Heart right ventricle (tissue), 16 donors: Measurements from ENCODE around the gene HDAC8. TPM values are rescaled to one million over a fixed set of nuclear protein-coding genes. Genes with fewer than 3 reads are reported as not detected.

ENCODE experiments used
- ATAC-seq, 8 donors: fragments of 200-7000 bp; cut with Tn5 transposase; one replicate each; pipeline ENCODE4 v1.9.1; 2020; ENCODE audit warnings: mild to moderate bottlenecking in 8 of 8, moderate library complexity in 8 of 8, moderate number of reproducible peaks in 1 of 8
- DNase-seq, 2 donors: peaks; one replicate each; pipeline ENCODE4 v3.0.0-alpha.2; 2020
- H3K27ac ChIP-seq, 10 donors: fragments of 200-600 bp; sonication (generic) in 2 of 10; one replicate each; pipeline versions ENCODE4 v1.5.0 to v1.8.0; 2020 to 2022; ENCODE audit warnings: mild to moderate bottlenecking in 3 of 10
- H3K27me3 ChIP-seq, 7 donors: fragments of 200-600 bp; one replicate each; pipeline ENCODE4 v1.8.0; 2021 to 2022; ENCODE audit warnings: mild to moderate bottlenecking in 2 of 7
- H3K36me3 ChIP-seq, 9 donors: fragments of 200-600 bp; sonication (generic) in 1 of 9; one replicate each; pipeline versions ENCODE4 v1.5.0 to v1.8.0; 2020 to 2022; ENCODE audit warnings: mild to moderate bottlenecking in 2 of 9
- H3K4me1 ChIP-seq, 9 donors: fragments of 200-600 bp; sonication (generic) in 1 of 9; one replicate each; pipeline versions ENCODE4 v1.5.0 to v1.8.0; 2020 to 2022; ENCODE audit warnings: mild to moderate bottlenecking in 4 of 9
- H3K4me3 ChIP-seq, 10 donors: fragments of 200-600 bp; sonication (generic) in 2 of 10; one replicate each; pipeline versions ENCODE4 v1.5.0 to v1.8.0; 2020 to 2022; ENCODE audit warnings: mild to moderate bottlenecking in 7 of 10, moderate library complexity in 2 of 10
- H3K9me3 ChIP-seq, 11 donors: fragments of 200-600 bp in 10 of 11; sonication (generic) in 2 of 11; one replicate each; pipeline versions ENCODE4 v1.5.0 to v1.8.0; 2013 to 2022; ENCODE audit warnings: mild to moderate bottlenecking in 2 of 11, control low read depth in 1 of 11, moderate library complexity in 1 of 11
- WGBS, 2 donors: extraction: QIAGEN DNeasy Blood & Tissue Kit; methylation state at CpG; one replicate each; pipeline ENCODE4 v1.1.7; 2013; ENCODE audit warnings: inconsistent platforms in 1 of 2; 5-methylcytosine and 5-hydroxymethylcytosine counted together
- intact Hi-C, 10 donors: fragments of 100-400 bp; cut with DNase I; formaldehyde crosslinking; loops; one replicate each; pipeline versions ENCODE4 v1.11.1 to v1.14.2; 2022
- polyA plus RNA-seq, 2 donors: library from polyadenylated mRNA; stranded (reverse); fragments of 200-250 nt; gene quantifications; one replicate each; pipeline ENCODE4 v1.2.3, GENCODE V29; 2013
- total RNA-seq, 10 donors: library from RNA; stranded (reverse); fragmentation: NEBNext Ultra II Directional in 3 of 10; extraction: Animal tissue kit (Norgen Biotek cat#: 25700) in 3 of 10; gene quantifications; one replicate each; pipeline versions ENCODE4 v1.2.1 to v1.2.4, GENCODE V29; 2021 to 2023
- TF ChIP-seq, protein P1 (sequence below), 9 donors: fragments of 200-600 bp; sonication (generic) in 2 of 9; IDR thresholded peaks; one replicate each; pipeline versions ENCODE4 v1.5.0 to v1.8.0; 2021 to 2022; ENCODE audit warnings: antibody characterized with exemption in 9 of 9, mild to moderate bottlenecking in 5 of 9, moderate library complexity in 1 of 9
- donor health status: Arrhythmogenic right ventricular cardiomyopathy.
- donor health status: ischemic (EF 13 %, LVEDD 7.1; RV severe dilation, severe dysfunction).
- donor health status: healthy with polysubstance abuse.
- donor health status: DM: no; HTN: yes; CAD: no.
- donor health status: DM: no; HTN: no; CAD: no.
- donor health status: ischemic (EF 25% LVEDD 6.9; RV normal size, moderate dysfunction).
- donor health status: ischemic (EF 25% LVEDD 5.7; RV mildly dilated, moderate dysfunction).
- donor health status: healthy.
- donor health status: DM: yes; HTN: yes; CAD: no.
- donor health status: Ischemic cardiomyopathy.
- donor health status: ischemic (EF 35%, LVEDD 5.7; RV mildly dilated, moderate dysfunction).
- donor health status: nonischemic (EF 11% LVEDD 7.7; RV severe dilation, severe dysfunction).
- donor health status: DM: yes; HTN: yes; CAD: no.
- donor health status: PGD.
- donor health status: ischemic (EF 29% LVEDD 5.4; RV normal size, mild dysfunction).
- donor health status: nonischemic (EF 23%, LVEDD 6.1; RV moderate dilation, normal function).

Gene HDAC8
- total and polyA plus RNA-seq, 12 donors, result 15.9 to 48.1 (median 19.5) TPM

DNA sequence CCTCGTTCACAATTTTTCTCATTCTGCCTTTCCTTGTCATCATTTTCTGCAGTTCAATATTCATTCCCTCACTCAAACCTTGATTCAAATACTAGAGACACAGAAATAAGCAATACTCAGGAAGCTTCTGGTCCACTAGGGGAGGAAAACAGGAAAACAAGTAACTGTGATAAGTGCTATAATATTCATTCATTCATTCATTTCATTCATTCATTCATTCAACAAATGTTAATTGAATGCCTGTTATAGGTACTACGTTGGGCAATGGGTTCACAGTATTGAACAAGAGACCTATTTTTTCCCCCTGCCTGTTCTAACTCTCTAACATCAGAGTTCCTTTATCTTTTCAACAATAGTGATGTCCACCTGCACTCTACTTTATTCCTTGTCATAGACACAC, 104.0 kb downstream of the HDAC8 start:
- WGBS, 2 donors, result 76 to 82% methylated on average over 2 of the region's 2 CpGs
- Histone ChIP-seq H3K27ac (no peak overlapping the region), H3K36me3 (peaks cover 0 to 12% (median 0%) of the 10 kb centered on the region in 9 donors), H3K4me3 (no peak overlapping the region), H3K9me3 (no peaks in the 10 kb centered on the region), H3K4me1 (no peaks in the 10 kb centered on the region), H3K27me3 (peaks cover 0 to 17% (median 0%) of the 10 kb centered on the region in 7 donors)
- intact Hi-C loops, result no loop called here
- TF ChIP-seq, protein P1, sequence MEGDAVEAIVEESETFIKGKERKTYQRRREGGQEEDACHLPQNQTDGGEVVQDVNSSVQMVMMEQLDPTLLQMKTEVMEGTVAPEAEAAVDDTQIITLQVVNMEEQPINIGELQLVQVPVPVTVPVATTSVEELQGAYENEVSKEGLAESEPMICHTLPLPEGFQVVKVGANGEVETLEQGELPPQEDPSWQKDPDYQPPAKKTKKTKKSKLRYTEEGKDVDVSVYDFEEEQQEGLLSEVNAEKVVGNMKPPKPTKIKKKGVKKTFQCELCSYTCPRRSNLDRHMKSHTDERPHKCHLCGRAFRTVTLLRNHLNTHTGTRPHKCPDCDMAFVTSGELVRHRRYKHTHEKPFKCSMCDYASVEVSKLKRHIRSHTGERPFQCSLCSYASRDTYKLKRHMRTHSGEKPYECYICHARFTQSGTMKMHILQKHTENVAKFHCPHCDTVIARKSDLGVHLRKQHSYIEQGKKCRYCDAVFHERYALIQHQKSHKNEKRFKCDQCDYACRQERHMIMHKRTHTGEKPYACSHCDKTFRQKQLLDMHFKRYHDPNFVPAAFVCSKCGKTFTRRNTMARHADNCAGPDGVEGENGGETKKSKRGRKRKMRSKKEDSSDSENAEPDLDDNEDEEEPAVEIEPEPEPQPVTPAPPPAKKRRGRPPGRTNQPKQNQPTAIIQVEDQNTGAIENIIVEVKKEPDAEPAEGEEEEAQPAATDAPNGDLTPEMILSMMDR (IDR thresholded peaks at IDR 0.05), result no peak
- DNase-seq, result no peak
- no peak for ATAC-seq

DNA sequence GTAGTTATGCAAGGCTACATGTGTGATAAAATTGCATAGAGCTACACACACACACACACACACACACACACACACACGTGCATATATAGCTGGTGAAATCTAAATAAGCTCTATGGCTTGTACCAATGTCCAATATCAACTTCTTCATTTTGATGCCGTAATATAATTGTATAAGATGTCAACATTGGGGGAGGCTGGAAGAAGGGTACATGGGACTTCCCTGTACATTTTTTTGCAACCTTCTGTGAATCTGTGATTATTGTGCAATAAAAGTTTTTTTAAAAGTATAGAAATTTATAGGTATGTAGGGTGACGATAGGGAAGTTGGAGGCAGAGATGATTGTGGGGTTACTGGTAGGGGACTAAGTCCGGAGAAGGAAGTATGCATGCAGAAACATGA, 105.5 kb downstream of the HDAC8 start:
- ATAC-seq (no peak), DNase-seq (no peak)
- Histone ChIP-seq H3K36me3 (peaks cover 0 to 23% (median 0%) of the 10 kb centered on the region in 9 donors), H3K27me3 (peaks cover 0 to 15% (median 0%) of the 10 kb centered on the region in 7 donors), H3K27ac (no peak overlapping the region), H3K4me1 (no peaks in the 10 kb centered on the region), H3K4me3 (no peak overlapping the region), H3K9me3 (no peaks in the 10 kb centered on the region)
- TF ChIP-seq, protein P1 (IDR thresholded peaks at IDR 0.05), result no peak
- 95 to 96% methylated on average over 4 of the region's 4 CpGs for WGBS, 2 donors
- intact Hi-C loops, result no loop called here

DNA sequence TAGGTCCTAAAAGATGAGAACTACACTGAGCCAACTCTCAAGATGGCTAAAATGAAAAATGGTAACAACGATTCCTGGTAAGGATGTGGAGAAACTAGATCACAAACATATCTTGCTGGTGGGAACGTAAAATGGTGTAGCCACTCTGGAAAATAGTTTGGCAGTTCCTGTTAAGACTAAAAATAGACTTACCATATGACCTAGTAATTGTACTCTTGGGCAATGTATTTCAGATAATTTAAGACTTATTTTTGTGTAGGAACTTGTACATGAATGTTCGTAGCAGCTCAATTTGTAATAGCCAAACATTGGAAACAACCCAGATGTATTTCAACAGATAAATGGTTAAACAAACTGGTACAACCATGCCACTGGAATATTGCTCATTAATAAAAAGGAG, 106.2 kb downstream of the HDAC8 start:
- no peak overlapping the region for H3K4me3 ChIP-seq
- H3K4me1 ChIP-seq, result no peaks in the 10 kb centered on the region
- no peak overlapping the region for H3K27ac ChIP-seq
- no peaks in the 10 kb centered on the region for H3K9me3 ChIP-seq
- DNase-seq, result no peak
- intact Hi-C loops, result no loop called here
- TF ChIP-seq, protein P1 (IDR thresholded peaks at IDR 0.05), result no peak
- peak in 1 of 8 donors; percentile 31 for ATAC-seq
- H3K36me3 ChIP-seq, result peaks cover 0 to 28% (median 0%) of the 10 kb centered on the region in 9 donors
- WGBS, 2 donors, result 43 to 48% methylated on average over 3 of the region's 3 CpGs
- H3K27me3 ChIP-seq, result peaks cover 0 to 15% (median 0%) of the 10 kb centered on the region in 7 donors

DNA sequence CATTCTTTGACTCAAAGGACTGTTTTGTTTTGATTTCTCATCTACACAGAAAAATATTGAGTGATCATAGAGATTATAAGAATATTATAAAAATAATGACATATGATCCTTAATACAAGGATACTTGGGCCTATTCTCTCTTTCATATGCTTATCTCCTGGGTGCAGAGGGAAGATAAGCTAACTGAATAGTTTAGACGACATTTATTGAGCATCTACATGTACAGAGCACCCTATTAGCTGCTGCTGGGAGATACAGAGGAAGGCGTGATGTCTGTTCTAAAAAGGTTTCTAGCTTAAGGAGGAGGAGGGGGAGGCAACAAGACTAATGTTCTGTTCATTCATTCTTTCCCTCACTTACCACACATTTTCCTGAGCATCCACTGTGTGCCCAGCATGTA, 106.8 kb downstream of the HDAC8 start:
- H3K4me1 ChIP-seq, result no peaks in the 10 kb centered on the region
- ATAC-seq (no peak), DNase-seq (no peak)
- TF ChIP-seq, protein P1 (IDR thresholded peaks at IDR 0.05), result no peak
- H3K9me3 ChIP-seq, result no peaks in the 10 kb centered on the region
- intact Hi-C loops, result no loop called here
- 80 to 90% methylated on average over 2 of the region's 2 CpGs for WGBS, 2 donors
- H3K27me3 ChIP-seq, result peaks cover 0 to 12% (median 0%) of the 10 kb centered on the region in 7 donors
- H3K4me3 ChIP-seq, result no peak overlapping the region
- peaks cover 0 to 28% (median 0%) of the 10 kb centered on the region in 9 donors for H3K36me3 ChIP-seq
- no peak overlapping the region for H3K27ac ChIP-seq
